Stimulated activated naive CD8-positive, alpha-beta T cell treated with anti-CD3 and anti-CD28 coated beads, Interleukin-15, Interleukin-2, amounts not matched to agents 100 ng/mL and 50 ng/mL, for 24 hours (primary cell): ENCODE results near the gene KDM1A.

Experiments
- H3K27ac Mint-ChIP-seq: one replicate; pipeline ENCODE4 v1.8.0; 2021; ENCODE audit warnings: mild to moderate bottlenecking, mixed read lengths
- H3K27me3 Mint-ChIP-seq: one replicate; pipeline ENCODE4 v1.8.0; 2021; ENCODE audit warnings: mixed read lengths
- H3K36me3 Mint-ChIP-seq: one replicate; pipeline ENCODE4 v1.8.0; 2021; ENCODE audit warnings: low read depth, mixed read lengths
- H3K4me1 Mint-ChIP-seq: one replicate; pipeline ENCODE4 v1.8.0; 2021; ENCODE audit warnings: low read depth, mixed read lengths
- H3K4me3 Mint-ChIP-seq: one replicate; pipeline ENCODE4 v1.8.0; 2021; ENCODE audit warnings: mild to moderate bottlenecking, mixed read lengths
- H3K9me3 Mint-ChIP-seq: one replicate; pipeline ENCODE4 v1.8.0; 2021; ENCODE audit warnings: mixed read lengths

Gene KDM1A

GRCh38 chr1:23029337-23029736 is 10.1 kb downstream of the KDM1A start:
- Mint-ChIP-seq H3K4me1 (peaks cover 67% of the 10 kb centered on the region), H3K9me3 (no peaks in the 10 kb centered on the region), H3K36me3 (peaks cover 20% of the 10 kb centered on the region), H3K4me3 (no peak overlapping the region), H3K27ac (no peak overlapping the region), H3K27me3 (no peaks in the 10 kb centered on the region)

GRCh38 chr1:23035823-23036452 is 16.7 kb downstream of the KDM1A start:
- H3K27me3 Mint-ChIP-seq: no peaks in the 10 kb centered on the region
- peaks cover 31% of the 10 kb centered on the region for H3K36me3 Mint-ChIP-seq
- H3K4me3 Mint-ChIP-seq: no peak overlapping the region
- no peaks in the 10 kb centered on the region for H3K9me3 Mint-ChIP-seq
- peaks cover 28% of the 10 kb centered on the region for H3K4me1 Mint-ChIP-seq
- no peak overlapping the region for H3K27ac Mint-ChIP-seq

- H3K36me3 Mint-ChIP-seq: peaks cover 26% of the 10 kb centered on the region
- H3K4me1 Mint-ChIP-seq: peaks cover 22% of the 10 kb centered on the region
- no peak overlapping the region for H3K4me3 Mint-ChIP-seq
- no peaks in the 10 kb centered on the region for H3K9me3 Mint-ChIP-seq
- no peak overlapping the region for H3K27ac Mint-ChIP-seq
- H3K27me3 Mint-ChIP-seq: no peaks in the 10 kb centered on the region
Measured at GRCh38 chr1:23037081-23037740, 17.9 kb downstream of the KDM1A start.

- Mint-ChIP-seq H3K4me1 (peaks cover 23% of the 10 kb centered on the region), H3K36me3 (peaks cover 19% of the 10 kb centered on the region), H3K27me3 (no peaks in the 10 kb centered on the region), H3K4me3 (no peak overlapping the region), H3K27ac (no peak overlapping the region), H3K9me3 (no peaks in the 10 kb centered on the region)
Measured at GRCh38 chr1:23039308-23039826, 20.1 kb downstream of the KDM1A start.

- no peak overlapping the region for H3K4me3 Mint-ChIP-seq
- peaks cover 31% of the 10 kb centered on the region for H3K4me1 Mint-ChIP-seq
- H3K36me3 Mint-ChIP-seq: peaks cover 27% of the 10 kb centered on the region
- H3K27me3 Mint-ChIP-seq: no peaks in the 10 kb centered on the region
- H3K9me3 Mint-ChIP-seq: no peaks in the 10 kb centered on the region
- H3K27ac Mint-ChIP-seq: no peak overlapping the region
Measured at GRCh38 chr1:23040509-23040908, 21.2 kb downstream of the KDM1A start.

GRCh38 chr1:23044035-23044434 is 24.8 kb downstream of the KDM1A start:
- Mint-ChIP-seq H3K4me3 (no peak overlapping the region), H3K27ac (no peak overlapping the region), H3K36me3 (peaks cover 32% of the 10 kb centered on the region), H3K9me3 (no peaks in the 10 kb centered on the region), H3K27me3 (no peaks in the 10 kb centered on the region), H3K4me1 (peaks cover 37% of the 10 kb centered on the region)

- peaks cover 14% of the 10 kb centered on the region for H3K4me1 Mint-ChIP-seq
- H3K36me3 Mint-ChIP-seq: peaks cover 33% of the 10 kb centered on the region
- no peak overlapping the region for H3K27ac Mint-ChIP-seq
- no peak overlapping the region for H3K4me3 Mint-ChIP-seq
- H3K9me3 Mint-ChIP-seq: no peaks in the 10 kb centered on the region
- no peaks in the 10 kb centered on the region for H3K27me3 Mint-ChIP-seq
Measured at GRCh38 chr1:23050201-23050600, 30.9 kb downstream of the KDM1A start.

- H3K27me3 Mint-ChIP-seq: no peaks in the 10 kb centered on the region
- peaks cover 37% of the 10 kb centered on the region for H3K36me3 Mint-ChIP-seq
- no peak overlapping the region for H3K4me3 Mint-ChIP-seq
Measured at GRCh38 chr1:23051290-23051909, 32.1 kb downstream of the KDM1A start.

GRCh38 chr1:23057301-23057700 is 38.0 kb downstream of the KDM1A start:
- Mint-ChIP-seq H3K36me3 (peaks cover 71% of the 10 kb centered on the region), H3K27ac (no peak overlapping the region), H3K4me1 (no peaks in the 10 kb centered on the region), H3K27me3 (no peaks in the 10 kb centered on the region), H3K9me3 (no peaks in the 10 kb centered on the region), H3K4me3 (no peak overlapping the region)

More at GRCh38 chr1:23051290-23051909, 32.1 kb downstream of the KDM1A start:
- Mint-ChIP-seq H3K27ac (no peak overlapping the region), H3K9me3 (no peaks in the 10 kb centered on the region), H3K4me1 (peaks cover 2% of the 10 kb centered on the region)

- peaks cover 80% of the 10 kb centered on the region for H3K36me3 Mint-ChIP-seq
Measured at GRCh38 chr1:23062271-23062670, 43.0 kb downstream of the KDM1A start.

GRCh38 chr1:23065385-23065784 is 46.1 kb downstream of the KDM1A start:
- Mint-ChIP-seq H3K27ac (no peak overlapping the region), H3K36me3 (peaks cover 81% of the 10 kb centered on the region), H3K9me3 (no peaks in the 10 kb centered on the region)

More at GRCh38 chr1:23062271-23062670, 43.0 kb downstream of the KDM1A start:
- no peaks in the 10 kb centered on the region for H3K9me3 Mint-ChIP-seq
- no peaks in the 10 kb centered on the region for H3K4me1 Mint-ChIP-seq
- no peak overlapping the region for H3K4me3 Mint-ChIP-seq
- H3K27me3 Mint-ChIP-seq: no peaks in the 10 kb centered on the region
- no peak overlapping the region for H3K27ac Mint-ChIP-seq

GRCh38 chr1:23066075-23066474 is 46.8 kb downstream of the KDM1A start:
- peaks cover 78% of the 10 kb centered on the region for H3K36me3 Mint-ChIP-seq
- peaks cover 7% of the 10 kb centered on the region for H3K4me1 Mint-ChIP-seq
- no peak overlapping the region for H3K4me3 Mint-ChIP-seq
- no peaks in the 10 kb centered on the region for H3K27me3 Mint-ChIP-seq
- H3K27ac Mint-ChIP-seq: no peak overlapping the region
- H3K9me3 Mint-ChIP-seq: no peaks in the 10 kb centered on the region

More at GRCh38 chr1:23065385-23065784, 46.1 kb downstream of the KDM1A start:
- Mint-ChIP-seq H3K27me3 (no peaks in the 10 kb centered on the region), H3K4me1 (peaks cover 7% of the 10 kb centered on the region), H3K4me3 (no peak overlapping the region)

GRCh38 chr1:23069149-23069548 is 49.9 kb downstream of the KDM1A start:
- peaks cover 75% of the 10 kb centered on the region for H3K36me3 Mint-ChIP-seq
- no peak overlapping the region for H3K27ac Mint-ChIP-seq
- H3K9me3 Mint-ChIP-seq: no peaks in the 10 kb centered on the region

GRCh38 chr1:23069675-23070074 is 50.4 kb downstream of the KDM1A start:
- Mint-ChIP-seq H3K27ac (no peak overlapping the region), H3K36me3 (peaks cover 75% of the 10 kb centered on the region), H3K27me3 (no peaks in the 10 kb centered on the region), H3K4me3 (no peak overlapping the region), H3K4me1 (peaks cover 7% of the 10 kb centered on the region), H3K9me3 (no peaks in the 10 kb centered on the region)

More at GRCh38 chr1:23069149-23069548, 49.9 kb downstream of the KDM1A start:
- Mint-ChIP-seq H3K27me3 (no peaks in the 10 kb centered on the region), H3K4me1 (peaks cover 7% of the 10 kb centered on the region), H3K4me3 (no peak overlapping the region)

- peaks cover 74% of the 10 kb centered on the region for H3K36me3 Mint-ChIP-seq
- no peaks in the 10 kb centered on the region for H3K9me3 Mint-ChIP-seq
- no peaks in the 10 kb centered on the region for H3K4me1 Mint-ChIP-seq
- H3K27ac Mint-ChIP-seq: no peak overlapping the region
- no peaks in the 10 kb centered on the region for H3K27me3 Mint-ChIP-seq
- H3K4me3 Mint-ChIP-seq: no peak overlapping the region
Measured at GRCh38 chr1:23074012-23074411, 54.7 kb downstream of the KDM1A start.
